IPS DF 6.9 (cell line): ENCODE data around the gene TSPAN33.

Source experiments
- DNase-seq: peaks from one replicate; pipeline ENCODE4 v3.0.0-alpha.2; 2013; ENCODE audit warnings: low read depth, low spot score
- H3K27ac ChIP-seq: one replicate; pipeline ENCODE4 v1.5.1; 2013; ENCODE audit warnings: low read length, control low read depth
- H3K27me3 ChIP-seq: 2 replicates; pipeline ENCODE4 v1.6.1; 2013; ENCODE audit warnings: mild to moderate bottlenecking, low read length; ENCODE audit not compliant: control insufficient read depth, insufficient read depth
- H3K36me3 ChIP-seq: 2 replicates; pipeline ENCODE4 v1.6.1; 2013; ENCODE audit warnings: low read length; ENCODE audit not compliant: control insufficient read depth, insufficient read depth
- H3K4me1 ChIP-seq: 2 replicates; pipeline ENCODE4 v1.6.1; 2013; ENCODE audit warnings: low read length; ENCODE audit not compliant: control insufficient read depth, insufficient read depth
- H3K4me3 ChIP-seq: 2 replicates; pipeline ENCODE4 v1.5.1; 2013; ENCODE audit warnings: mild to moderate bottlenecking, low read length
- H3K9me3 ChIP-seq: 2 replicates; pipeline ENCODE4 v1.6.1; 2013; ENCODE audit warnings: low read length, inconsistent platforms; ENCODE audit not compliant: control insufficient read depth, insufficient read depth
- WGBS: extraction: QIAGEN DNeasy Blood & Tissue Kit; methylation state at CpG from one replicate; pipeline ENCODE4 v1.1.7; 2013; ENCODE audit warnings: mixed read lengths, missing lambda C conversion rate; ENCODE audit not compliant: insufficient read length, insufficient coverage; 5-methylcytosine and 5-hydroxymethylcytosine counted together

The TSPAN33 gene

DNA sequence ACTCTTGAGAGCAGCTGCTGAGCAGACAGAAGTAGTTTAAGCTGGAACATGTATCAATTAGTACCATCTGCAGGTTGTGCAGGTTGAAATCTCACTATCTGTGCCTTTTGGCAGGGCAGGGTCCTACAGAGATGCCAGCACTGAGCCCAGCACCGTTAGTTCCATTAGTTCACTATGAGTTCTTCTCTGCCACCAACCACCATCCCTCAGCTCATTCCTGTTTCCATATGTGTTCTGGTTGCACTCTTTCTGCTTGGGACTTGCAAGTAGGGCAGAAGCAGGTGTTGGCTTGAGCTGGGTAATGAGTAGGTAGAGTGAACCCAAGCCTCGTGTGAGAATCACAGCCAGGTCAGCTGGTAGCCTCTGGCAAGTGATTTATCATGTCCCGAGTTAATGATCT, 46.8 kb downstream of the TSPAN33 start:
- no peak overlapping the region for H3K4me3 ChIP-seq
- H3K36me3 ChIP-seq = no peaks in the 10 kb centered on the region
- no peaks in the 10 kb centered on the region for H3K9me3 ChIP-seq
- H3K4me1 ChIP-seq = peaks cover 3% of the 10 kb centered on the region; the same call in 1 of the 2 replicates
- H3K27ac ChIP-seq = no peak overlapping the region
- no peaks in the 10 kb centered on the region; the same call in 1 of the 2 replicates for H3K27me3 ChIP-seq
- WGBS = no CpG with 5 or more reads among the region's 3 CpGs
- DNase-seq = no peak

DNA sequence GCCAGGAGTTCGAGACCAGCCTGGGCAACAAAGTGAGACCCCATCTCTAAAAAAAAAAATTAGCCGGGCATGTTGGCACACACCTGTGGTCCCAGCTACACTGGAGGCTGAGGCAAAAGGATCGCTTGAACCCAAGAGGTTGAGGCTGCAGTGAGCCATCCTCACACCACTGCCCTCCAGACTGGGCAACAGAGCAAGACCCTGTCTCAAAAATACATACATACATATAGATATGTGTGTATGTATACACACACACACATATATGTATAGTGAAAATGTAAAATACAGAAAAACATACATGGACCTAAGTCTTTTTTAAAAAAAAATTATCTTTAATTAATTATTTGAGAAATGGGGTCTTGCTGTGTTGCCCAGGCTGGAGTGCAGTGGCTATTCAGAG, 49.4 kb downstream of the TSPAN33 start:
- no peaks in the 10 kb centered on the region for H3K36me3 ChIP-seq
- no peaks in the 10 kb centered on the region for H3K9me3 ChIP-seq
- no peak for DNase-seq
- H3K4me3 ChIP-seq = no peak overlapping the region
- no peaks in the 10 kb centered on the region for H3K27me3 ChIP-seq
- no peak overlapping the region for H3K27ac ChIP-seq
- no CpG with 5 or more reads among the region's 3 CpGs for WGBS
- no peaks in the 10 kb centered on the region; the same call in 1 of the 2 replicates for H3K4me1 ChIP-seq

DNA sequence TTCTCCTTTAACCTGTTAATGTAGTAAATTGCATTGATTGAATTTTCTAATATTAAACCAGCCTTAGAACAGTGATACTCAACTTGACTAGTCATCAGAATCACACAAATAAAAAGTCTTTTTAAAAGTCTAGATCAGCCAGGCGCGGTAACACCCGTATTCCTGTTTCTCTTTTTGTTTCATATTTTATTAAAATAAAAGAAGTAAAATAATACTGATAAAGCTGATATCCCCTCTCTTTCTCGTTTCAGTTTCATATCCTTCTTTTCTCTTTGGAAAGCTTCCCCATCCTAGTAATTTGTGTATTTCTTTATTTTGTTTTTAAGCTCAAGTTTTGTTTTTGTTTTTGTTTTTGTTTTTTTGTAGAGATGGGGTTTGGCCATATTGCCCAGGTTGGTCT, 53.3 kb downstream of the TSPAN33 start:
- no peaks in the 10 kb centered on the region for H3K9me3 ChIP-seq
- WGBS = no CpG with 5 or more reads among the region's 4 CpGs
- no peaks in the 10 kb centered on the region for H3K27me3 ChIP-seq
- no peak overlapping the region for H3K4me3 ChIP-seq
- DNase-seq = no peak
- no peaks in the 10 kb centered on the region for H3K4me1 ChIP-seq
- no peaks in the 10 kb centered on the region for H3K36me3 ChIP-seq
- H3K27ac ChIP-seq = no peak overlapping the region

DNA sequence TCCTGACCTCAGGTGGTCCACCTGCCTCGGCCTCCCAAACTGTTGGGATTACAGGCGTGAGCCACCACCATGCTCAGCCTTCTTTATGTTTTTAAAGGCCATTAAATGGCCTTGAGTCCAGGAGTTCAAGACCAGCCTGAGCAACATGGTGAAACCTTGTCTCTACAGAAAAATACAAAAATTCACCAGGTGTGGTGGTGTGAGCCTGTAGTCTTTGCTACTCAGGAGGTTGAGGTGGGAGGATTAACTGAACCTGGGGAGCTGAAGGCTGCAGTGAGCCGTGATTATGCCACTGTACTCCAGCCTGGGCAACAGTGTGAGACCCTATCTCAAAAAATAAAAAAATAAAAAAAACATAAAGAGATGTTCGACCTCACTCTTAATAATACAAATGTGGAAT, 54.9 kb downstream of the TSPAN33 start:
- Histone ChIP-seq H3K27ac (no peak overlapping the region), H3K9me3 (no peaks in the 10 kb centered on the region), H3K27me3 (no peaks in the 10 kb centered on the region), H3K36me3 (no peaks in the 10 kb centered on the region), H3K4me1 (no peaks in the 10 kb centered on the region), H3K4me3 (no peak overlapping the region)
- DNase-seq = no peak
- 100% methylated on average over 1 of the region's 4 CpGs for WGBS

DNA sequence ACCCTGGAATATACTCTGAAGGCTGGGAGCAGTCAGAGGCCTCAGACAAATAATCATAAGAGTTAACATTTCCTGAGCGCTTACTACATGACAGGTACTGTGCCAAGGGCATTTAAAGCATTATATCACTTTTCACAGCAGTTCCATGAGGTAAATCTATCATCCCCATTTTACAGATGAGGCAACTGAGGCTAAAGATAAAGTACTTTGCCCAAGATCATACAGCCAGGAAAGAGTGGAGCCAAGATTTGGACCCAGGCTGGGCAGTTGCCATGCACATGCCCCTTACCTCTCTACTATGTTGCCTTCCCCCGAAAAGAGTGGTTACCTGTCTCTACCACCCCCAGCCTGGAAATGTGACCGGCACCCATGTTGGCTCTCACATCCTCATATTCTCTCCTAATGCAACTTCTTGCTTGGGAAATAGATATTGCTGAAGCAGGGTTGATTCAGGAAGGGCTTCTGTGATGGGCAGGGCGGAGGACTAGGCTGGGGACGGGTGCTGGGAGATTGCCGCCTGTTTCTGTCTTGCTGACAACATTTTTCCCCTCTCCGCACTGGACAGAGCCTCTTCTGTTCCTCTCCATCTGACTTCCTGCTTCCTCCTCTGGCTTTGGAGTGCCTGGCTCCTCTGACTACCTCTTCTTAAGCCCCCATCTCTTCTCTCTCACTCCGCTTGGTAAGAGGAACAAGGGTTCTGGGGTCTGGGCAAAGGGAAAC, 57.7 kb downstream of the TSPAN33 start:
- DNase-seq = no peak
- Histone ChIP-seq H3K4me3 (no peak overlapping the region), H3K27me3 (no peaks in the 10 kb centered on the region), H3K4me1 (no peaks in the 10 kb centered on the region), H3K36me3 (peaks cover 4% of the 10 kb centered on the region; the same call in 1 of the 2 replicates), H3K9me3 (no peaks in the 10 kb centered on the region), H3K27ac (no peak overlapping the region)
- WGBS = no CpG with 5 or more reads among the region's 8 CpGs

DNA sequence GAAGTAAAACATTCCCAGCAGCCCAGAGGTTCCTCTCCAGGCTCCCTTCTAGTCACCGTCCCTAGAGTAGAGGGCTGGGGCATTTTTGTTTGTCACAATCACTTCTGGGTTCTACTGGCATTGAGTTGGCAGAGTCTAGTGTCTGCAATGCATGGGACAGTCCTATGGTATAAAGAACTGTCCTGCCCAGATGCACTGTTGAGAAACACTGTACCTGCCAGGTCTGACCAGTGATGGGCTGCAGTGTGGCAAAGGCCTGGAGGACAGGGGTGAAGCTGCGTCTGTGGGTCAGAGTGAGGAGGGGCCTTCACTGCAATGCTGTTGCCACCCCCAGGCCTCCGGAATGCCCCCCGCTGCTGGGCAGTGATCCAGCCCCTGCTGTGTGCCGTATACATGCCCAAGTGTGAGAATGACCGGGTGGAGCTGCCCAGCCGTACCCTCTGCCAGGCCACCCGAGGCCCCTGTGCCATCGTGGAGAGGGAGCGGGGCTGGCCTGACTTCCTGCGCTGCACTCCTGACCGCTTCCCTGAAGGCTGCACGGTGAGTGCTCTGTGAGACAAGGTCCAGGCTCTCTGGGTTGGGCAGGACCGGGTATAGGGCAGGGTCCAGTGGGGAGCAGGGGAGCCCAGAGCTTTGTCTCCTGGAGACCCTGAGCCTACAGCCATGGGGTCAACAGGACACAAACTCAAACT, 58.7 kb downstream of the TSPAN33 start:
- Histone ChIP-seq H3K36me3 (peaks cover 7% of the 10 kb centered on the region; the same call in 1 of the 2 replicates), H3K4me3 (no peak overlapping the region), H3K4me1 (no peaks in the 10 kb centered on the region), H3K27me3 (no peaks in the 10 kb centered on the region), H3K27ac (no peak overlapping the region), H3K9me3 (no peaks in the 10 kb centered on the region)
- no peak for DNase-seq
- no CpG with 5 or more reads among the region's 14 CpGs for WGBS

DNA sequence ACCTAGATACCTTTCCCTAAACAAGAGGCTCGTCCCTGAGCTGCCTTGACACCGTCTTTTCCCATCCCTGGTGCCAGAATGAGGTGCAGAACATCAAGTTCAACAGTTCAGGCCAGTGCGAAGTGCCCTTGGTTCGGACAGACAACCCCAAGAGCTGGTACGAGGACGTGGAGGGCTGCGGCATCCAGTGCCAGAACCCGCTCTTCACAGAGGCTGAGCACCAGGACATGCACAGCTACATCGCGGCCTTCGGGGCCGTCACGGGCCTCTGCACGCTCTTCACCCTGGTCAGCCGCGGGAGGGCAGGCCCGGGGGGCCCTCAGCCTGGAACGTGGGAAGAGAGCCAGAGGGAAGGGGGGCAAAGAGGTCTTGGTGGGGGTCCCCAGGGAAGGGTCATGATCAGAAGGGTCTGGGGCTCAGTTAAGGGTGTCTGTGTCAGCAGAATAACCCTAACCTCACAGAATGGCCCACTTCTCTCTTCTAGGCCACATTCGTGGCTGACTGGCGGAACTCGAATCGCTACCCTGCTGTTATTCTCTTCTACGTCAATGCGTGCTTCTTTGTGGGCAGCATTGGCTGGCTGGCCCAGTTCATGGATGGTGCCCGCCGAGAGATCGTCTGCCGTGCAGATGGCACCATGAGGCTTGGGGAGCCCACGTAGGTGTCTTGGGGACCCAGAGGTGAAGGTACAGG, 60.8 kb downstream of the TSPAN33 start:
- no peaks in the 10 kb centered on the region for H3K9me3 ChIP-seq
- H3K27me3 ChIP-seq = no peaks in the 10 kb centered on the region
- peaks cover 14% of the 10 kb centered on the region for H3K36me3 ChIP-seq
- no CpG with 5 or more reads among the region's 29 CpGs for WGBS
- no peak overlapping the region for H3K4me3 ChIP-seq
- H3K27ac ChIP-seq = no peak overlapping the region
- no peak for DNase-seq
- H3K4me1 ChIP-seq = no peaks in the 10 kb centered on the region

DNA sequence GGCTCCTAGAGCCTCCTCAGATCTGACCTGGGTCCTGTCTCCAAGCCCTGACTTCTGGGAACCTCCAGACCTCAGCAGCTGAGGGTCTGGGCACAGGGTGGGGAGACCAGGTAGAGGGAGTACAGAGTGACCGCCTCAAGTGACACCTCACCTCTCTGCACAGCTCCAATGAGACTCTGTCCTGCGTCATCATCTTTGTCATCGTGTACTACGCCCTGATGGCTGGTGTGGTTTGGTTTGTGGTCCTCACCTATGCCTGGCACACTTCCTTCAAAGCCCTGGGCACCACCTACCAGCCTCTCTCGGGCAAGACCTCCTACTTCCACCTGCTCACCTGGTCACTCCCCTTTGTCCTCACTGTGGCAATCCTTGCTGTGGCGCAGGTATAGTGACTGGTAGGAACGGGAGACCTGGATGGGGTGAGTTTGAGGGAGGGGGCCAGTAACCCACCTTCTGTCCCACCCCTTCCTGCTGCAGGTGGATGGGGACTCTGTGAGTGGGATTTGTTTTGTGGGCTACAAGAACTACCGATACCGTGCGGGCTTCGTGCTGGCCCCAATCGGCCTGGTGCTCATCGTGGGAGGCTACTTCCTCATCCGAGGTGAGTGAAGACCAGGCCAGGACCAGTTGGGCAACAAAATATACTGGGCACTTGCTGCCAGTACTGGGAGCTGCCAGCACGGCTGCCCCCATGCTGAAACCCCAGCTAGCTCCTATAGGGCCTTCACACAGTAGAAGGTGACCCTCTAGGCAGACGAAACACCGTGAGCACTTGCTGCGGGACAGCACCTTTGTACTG, 61.7 kb downstream of the TSPAN33 start:
- H3K36me3 ChIP-seq = peaks cover 14% of the 10 kb centered on the region

DNA sequence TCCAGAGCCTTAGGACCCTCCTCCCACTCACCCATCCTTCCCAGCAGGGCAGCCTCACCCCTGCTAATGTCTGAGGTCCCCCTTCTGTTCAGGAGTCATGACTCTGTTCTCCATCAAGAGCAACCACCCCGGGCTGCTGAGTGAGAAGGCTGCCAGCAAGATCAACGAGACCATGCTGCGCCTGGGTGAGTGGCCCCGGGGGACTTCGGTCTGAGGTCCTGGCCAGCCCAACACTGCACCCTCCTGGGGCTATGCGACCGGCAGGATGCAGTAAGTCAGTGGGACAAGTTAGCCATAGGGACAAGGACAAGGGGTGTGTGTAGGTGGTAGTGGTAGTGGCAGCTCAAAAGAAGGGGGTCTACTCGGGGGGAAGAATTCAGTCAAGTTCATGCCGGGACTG, 64.2 kb downstream of the TSPAN33 start:
- Histone ChIP-seq H3K27me3 (no peaks in the 10 kb centered on the region), H3K4me3 (no peak overlapping the region), H3K4me1 (no peaks in the 10 kb centered on the region), H3K9me3 (no peaks in the 10 kb centered on the region), H3K36me3 (peaks cover 26% of the 10 kb centered on the region), H3K27ac (no peak overlapping the region)
- no peak for DNase-seq
- WGBS = no CpG with 5 or more reads among the region's 9 CpGs

More for the DNA sequence above, 61.7 kb downstream of the TSPAN33 start:
- DNase-seq = no peak
- Histone ChIP-seq H3K4me1 (no peaks in the 10 kb centered on the region), H3K27me3 (no peaks in the 10 kb centered on the region), H3K9me3 (no peaks in the 10 kb centered on the region), H3K4me3 (no peak overlapping the region), H3K27ac (no peak overlapping the region)
- no CpG with 5 or more reads among the region's 18 CpGs for WGBS
